HG03354 (cell line): ENCODE results near the gene PDE12.

Experiments
- ATAC-seq: cut with Tn5 transposase; IDR thresholded peaks from one replicate; pipeline ENCODE4 v1.9.1; 2021; ENCODE audit warnings: mild to moderate bottlenecking; ENCODE audit not compliant: unreplicated experiment, poor library complexity, severe bottlenecking

Gene PDE12

GRCh38 chr3:57555738-57556458 lies at the start of gene PDE12:
PDE12 (plus strand) TSS chr3:57556274; CDS start chr3:57556380, 106 bp downstream.
- ATAC-seq: peak; percentile 90

- ATAC-seq: no peak
These were observed 43.9 kb upstream of the PDE12 start for GRCh38 chr3:57512166-57512565.

GRCh38 chr3:57518276-57518915 lies 37.7 kb upstream of the PDE12 start:
- no peak for ATAC-seq

GRCh38 chr3:57530071-57530608 lies 25.9 kb upstream of the PDE12 start:
- no peak for ATAC-seq

GRCh38 chr3:57538465-57538864 lies 17.6 kb upstream of the PDE12 start:
- no peak for ATAC-seq

GRCh38 chr3:57544181-57545125 lies 11.6 kb upstream of the PDE12 start, which contains the start of gene DNAH12:
DNAH12 (minus strand) TSS chr3:57544344; CDS start chr3:57542870, 1,474 bp downstream.
- no peak for ATAC-seq

GRCh38 chr3:57545636-57546268 lies 10.3 kb upstream of the PDE12 start:
- ATAC-seq: no peak

- ATAC-seq: no peak
These were observed 9.5 kb upstream of the PDE12 start for GRCh38 chr3:57546616-57547015.

GRCh38 chr3:57555306-57555705 lies 768 bp upstream of the PDE12 start:
- no peak for ATAC-seq

GRCh38 chr3:57556459-57557084 lies 498 bp downstream of the PDE12 start:
- peak; percentile 43 for ATAC-seq

- peak; percentile 24 for ATAC-seq
These were observed 1.0 kb downstream of the PDE12 start for GRCh38 chr3:57557085-57557537.

GRCh38 chr3:57559526-57559925 lies 3.5 kb downstream of the PDE12 start:
- ATAC-seq: no peak

- no peak for ATAC-seq
These were observed 13.9 kb downstream of the PDE12 start for GRCh38 chr3:57569859-57570450.

- no peak for ATAC-seq
These were observed 14.8 kb downstream of the PDE12 start for GRCh38 chr3:57570878-57571277.

- no peak for ATAC-seq
These were observed 16.0 kb downstream of the PDE12 start for GRCh38 chr3:57572096-57572495.

GRCh38 chr3:57575966-57576626 lies 20.0 kb downstream of the PDE12 start:
- ATAC-seq: no peak

GRCh38 chr3:57577801-57578200 lies 21.7 kb downstream of the PDE12 start:
- no peak for ATAC-seq
